Naive thymus-derived CD4-positive, alpha-beta T cell (primary cell): ENCODE data around the gene CD8B. TPM values are rescaled to one million over a fixed set of nuclear protein-coding genes. Genes with fewer than 3 reads are reported as not detected.
"Not testable (repeated sequence)": the region's sequence is repeated elsewhere in the genome, so short reads cannot be mapped to it uniquely, and the experiment has no call there.

Experiments used
- ATAC-seq: fragments of 150-1000 bp; cut with Tn5 transposase; 2 replicates; pipeline ENCODE4 v1.10.0; 2021; ENCODE audit warnings: mild to moderate bottlenecking, moderate library complexity
- CTCF ChIA-PET: fragments of 350-600 bp; sonication (Branson Sonifier 250); formaldehyde crosslinking; loops from one replicate; lab custom pipeline; 2021; ENCODE audit warnings: antibody characterized with exemption; lab: Charles Lee
- POLR2A ChIA-PET: fragments of 350-600 bp; sonication (Branson Sonifier 250); formaldehyde crosslinking; loops from one replicate; lab custom pipeline; 2021; ENCODE audit warnings: antibody characterized with exemption, inconsistent platforms; lab: Charles Lee
- DNase-seq, 9 donors: peaks; one replicate each; pipeline versions ENCODE4 v3.0.0 to v3.0.0-alpha.2; 2020 to 2022; ENCODE audit warnings: mixed read lengths in 1 of 9
- H3K27ac ChIP-seq: one replicate; pipeline ENCODE4 v1.7.0; 2013; ENCODE audit warnings: mild to moderate bottlenecking, low read depth, low read length, moderate library complexity
- H3K27me3 ChIP-seq, 2 donors: one replicate each; pipeline ENCODE4 v1.7.0; 2013; ENCODE audit warnings: low read length in 2 of 2, mild to moderate bottlenecking in 2 of 2, moderate library complexity in 2 of 2; ENCODE audit not compliant: control insufficient read depth in 2 of 2, insufficient read depth in 2 of 2
- H3K36me3 ChIP-seq, 3 experiments: 1 replicate in 2 of 3; 2 replicates in 1 of 3; pipeline ENCODE4 v1.7.0; 2013; ENCODE audit warnings: low read length in 3 of 3, mild to moderate bottlenecking in 3 of 3, moderate library complexity in 1 of 3; ENCODE audit not compliant: insufficient read depth in 3 of 3, control insufficient read depth in 2 of 3
- H3K4me1 ChIP-seq, 2 donors: one replicate each; pipeline ENCODE4 v1.7.0; 2013; ENCODE audit warnings: low read length in 2 of 2, mild to moderate bottlenecking in 2 of 2, moderate library complexity in 1 of 2; ENCODE audit not compliant: control insufficient read depth in 2 of 2, insufficient read depth in 2 of 2
- H3K4me3 ChIP-seq: 2 replicates; pipeline ENCODE4 v1.7.0; 2013; ENCODE audit warnings: mild to moderate bottlenecking, low read length
- H3K9me3 ChIP-seq, 3 experiments: 1 replicate in 2 of 3; 2 replicates in 1 of 3; pipeline ENCODE4 v1.7.0; 2013; ENCODE audit warnings: low read length in 3 of 3; ENCODE audit not compliant: control insufficient read depth in 2 of 3
- H3K27ac Mint-ChIP-seq, 9 donors: one replicate each; pipeline ENCODE4 v1.8.0; 2020 to 2022; ENCODE audit warnings: mixed read lengths in 9 of 9, mild to moderate bottlenecking in 8 of 9, moderate library complexity in 5 of 9, inconsistent platforms in 2 of 9
- H3K27me3 Mint-ChIP-seq, 5 donors: one replicate each; pipeline ENCODE4 v1.8.0; 2021 to 2022; ENCODE audit warnings: mixed read lengths in 5 of 5, mild to moderate bottlenecking in 1 of 5
- H3K36me3 Mint-ChIP-seq, 5 donors: one replicate each; pipeline ENCODE4 v1.8.0; 2020 to 2022; ENCODE audit warnings: mixed read lengths in 5 of 5, mild to moderate bottlenecking in 3 of 5, inconsistent platforms in 1 of 5
- H3K4me1 Mint-ChIP-seq, 7 donors: one replicate each; pipeline ENCODE4 v1.8.0; 2020 to 2022; ENCODE audit warnings: mixed read lengths in 7 of 7, mild to moderate bottlenecking in 3 of 7, inconsistent platforms in 1 of 7
- H3K4me3 Mint-ChIP-seq, 10 donors: one replicate each; pipeline ENCODE4 v1.8.0; 2020 to 2022; ENCODE audit warnings: mild to moderate bottlenecking in 10 of 10, mixed read lengths in 10 of 10, moderate library complexity in 6 of 10, inconsistent platforms in 2 of 10
- H3K9me3 Mint-ChIP-seq, 11 donors: one replicate each; pipeline ENCODE4 v1.8.0; 2020 to 2022; ENCODE audit warnings: mixed read lengths in 11 of 11, mild to moderate bottlenecking in 4 of 11, inconsistent platforms in 1 of 11, moderate library complexity in 1 of 11
- intact Hi-C, 2 donors: fragments of 100-400 bp; cut with micrococcal nuclease; formaldehyde crosslinking; loops; one replicate each; pipeline ENCODE4 v1.15.1; 2023
- polyA plus RNA-seq, 2 donors: library from polyadenylated mRNA; unstranded; fragments of 300-500 nt; fragmentation: Illumina TruSeq; gene quantifications; one replicate each; pipeline ENCODE4 v1.2.3, GENCODE V29; 2021
- total RNA-seq, 6 experiments: library from RNA in 5 of 6; stranded (reverse) in 5 of 6; gene quantifications; 1 replicate in 5 of 6; 2 replicates in 1 of 6; pipeline ENCODE4 v1.2.3 and lab custom pipeline; 2021 to 2026

Gene CD8B
- total RNA-seq (10 to 100 TPM in 1 of 5 experiments, 1 to 10 TPM in 4; 1.1 to 23.7 (median 2.0) TPM), polyA plus RNA-seq (1 to 10 TPM; 2.4 to 7.3 TPM), total RNA-seq (lab: John Stamatoyannopoulos, UW) (0.67 reads per million)

- H3K9me3 Mint-ChIP-seq, intact Hi-C loops, H3K9me3 ChIP-seq, H3K36me3 ChIP-seq, DNase-seq, H3K4me1 ChIP-seq, CTCF ChIA-PET, H3K36me3 Mint-ChIP-seq, H3K27ac Mint-ChIP-seq, POLR2A ChIA-PET, H3K27ac ChIP-seq, H3K27me3 ChIP-seq, H3K4me1 Mint-ChIP-seq: not testable (repeated sequence)
- H3K27me3 Mint-ChIP-seq, result peaks cover 5 to 20% (median 10%) of the 10 kb centered on the region in 5 donors
- H3K4me3 Mint-ChIP-seq, result peak within 1 kb of the TSS in 4 of 10 donors; percentile 3 to 35 (median 26)
- peak; percentile 43 for ATAC-seq
- H3K4me3 ChIP-seq, result peak within 1 kb of the TSS; percentile 34
Measured at GRCh38 chr2:86861628-86862379, at the start of gene CD8B. Gene CD8B (minus strand): TSS chr2:86861886. CDS start chr2:86861865, 21 bp downstream.

DNA sequence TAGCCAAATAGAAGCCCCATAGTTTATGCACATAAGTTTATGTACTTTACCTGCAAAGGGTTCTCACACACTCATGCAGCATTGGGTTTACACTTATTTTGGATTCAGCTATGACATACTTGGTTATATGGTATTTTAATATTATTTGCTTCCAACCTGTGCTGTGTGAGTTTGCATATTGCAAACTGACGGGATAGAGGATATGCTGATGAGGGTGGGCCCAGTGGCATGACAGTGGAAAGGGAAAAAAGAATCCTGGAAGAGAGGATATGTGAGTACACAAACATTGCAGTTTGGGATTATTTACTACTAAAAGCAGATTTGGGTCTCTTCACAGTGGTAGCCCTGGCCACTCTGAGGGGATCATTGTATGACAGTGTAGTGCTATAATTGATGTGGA, 44.2 kb upstream of the CD8B start:
- H3K27ac ChIP-seq, H3K4me3 Mint-ChIP-seq, H3K27ac Mint-ChIP-seq, DNase-seq, H3K4me1 Mint-ChIP-seq, H3K27me3 ChIP-seq, H3K27me3 Mint-ChIP-seq, POLR2A ChIA-PET, H3K4me3 ChIP-seq, H3K9me3 ChIP-seq, H3K36me3 Mint-ChIP-seq, H3K9me3 Mint-ChIP-seq, intact Hi-C loops, ATAC-seq, H3K4me1 ChIP-seq, H3K36me3 ChIP-seq, CTCF ChIA-PET: not testable (repeated sequence)

DNA sequence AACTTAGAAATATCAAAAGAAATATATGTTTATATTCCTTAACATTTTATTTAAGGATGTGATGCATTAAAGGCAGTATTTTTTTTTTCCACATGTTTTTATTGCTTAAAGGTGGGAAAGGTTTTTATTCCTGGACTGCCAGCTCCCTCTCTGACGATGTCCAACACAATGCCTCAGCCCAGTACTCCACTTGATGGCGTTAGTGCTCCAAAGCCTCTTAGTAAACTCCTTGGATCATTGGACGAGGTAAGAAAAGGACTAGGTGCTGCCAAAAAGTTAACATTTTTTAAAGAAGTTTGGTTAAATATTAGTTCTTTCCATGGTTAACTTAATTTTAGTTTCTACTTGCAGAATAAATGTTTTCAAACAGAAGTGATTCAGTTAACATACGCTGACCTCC, 39.0 kb upstream of the CD8B start:
- ATAC-seq, H3K4me3 ChIP-seq, H3K4me3 Mint-ChIP-seq, H3K4me1 ChIP-seq, H3K27ac ChIP-seq, DNase-seq, H3K27ac Mint-ChIP-seq, intact Hi-C loops, H3K27me3 ChIP-seq, H3K9me3 Mint-ChIP-seq, H3K9me3 ChIP-seq, H3K4me1 Mint-ChIP-seq, H3K36me3 ChIP-seq, POLR2A ChIA-PET, CTCF ChIA-PET, H3K36me3 Mint-ChIP-seq: not testable (repeated sequence)
- H3K27me3 Mint-ChIP-seq, result peaks cover 0 to 10% (median 0%) of the 10 kb centered on the region in 5 donors

- CTCF ChIA-PET, DNase-seq, H3K27ac ChIP-seq, intact Hi-C loops, POLR2A ChIA-PET, H3K9me3 ChIP-seq, H3K36me3 Mint-ChIP-seq, H3K27ac Mint-ChIP-seq, H3K36me3 ChIP-seq, H3K4me3 ChIP-seq, H3K4me1 Mint-ChIP-seq, ATAC-seq, H3K27me3 ChIP-seq, H3K9me3 Mint-ChIP-seq, H3K4me1 ChIP-seq, H3K4me3 Mint-ChIP-seq, H3K27me3 Mint-ChIP-seq: not testable (repeated sequence)
Measured at GRCh38 chr2:86886026-86886425, 24.3 kb upstream of the CD8B start.

- POLR2A ChIA-PET, ATAC-seq, H3K4me3 ChIP-seq, H3K27ac ChIP-seq, H3K4me3 Mint-ChIP-seq, intact Hi-C loops, CTCF ChIA-PET, H3K4me1 Mint-ChIP-seq, DNase-seq, H3K9me3 ChIP-seq, H3K4me1 ChIP-seq, H3K27ac Mint-ChIP-seq, H3K36me3 Mint-ChIP-seq, H3K36me3 ChIP-seq, H3K9me3 Mint-ChIP-seq, H3K27me3 ChIP-seq: not testable (repeated sequence)
- H3K27me3 Mint-ChIP-seq, result peaks cover 0 to 19% (median 8%) of the 10 kb centered on the region in 5 donors
Measured at GRCh38 chr2:86882865-86883264, 21.2 kb upstream of the CD8B start.

DNA sequence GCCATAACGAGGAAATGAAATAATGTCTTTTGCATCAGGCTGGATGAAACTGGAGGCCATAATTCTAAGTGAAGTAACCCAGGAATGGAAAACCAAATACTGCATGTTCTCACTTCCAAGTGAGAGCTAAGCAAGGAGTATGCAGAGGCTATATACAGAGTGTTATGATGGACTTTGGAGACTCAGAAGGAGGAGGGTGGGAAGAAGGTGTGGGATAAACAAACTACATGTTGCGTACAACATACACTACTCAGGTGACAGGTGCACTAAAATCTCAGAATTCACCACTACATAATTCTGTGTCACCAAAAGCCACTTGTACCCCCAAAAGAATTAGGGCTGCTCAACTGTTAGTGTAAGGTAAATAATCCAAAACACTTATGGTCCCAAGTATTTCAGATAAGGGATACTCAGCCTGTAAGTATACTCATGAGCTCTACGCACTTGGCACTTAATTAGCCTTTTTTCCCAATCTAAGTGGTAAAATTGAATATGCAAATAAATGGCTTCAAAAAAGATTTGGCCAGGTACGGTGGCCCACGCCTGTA, 20.5 kb upstream of the CD8B start:
- H3K9me3 ChIP-seq, H3K36me3 Mint-ChIP-seq, H3K4me1 ChIP-seq, H3K36me3 ChIP-seq, H3K4me1 Mint-ChIP-seq, H3K27me3 ChIP-seq, DNase-seq, ATAC-seq, H3K4me3 Mint-ChIP-seq, H3K9me3 Mint-ChIP-seq, H3K27ac Mint-ChIP-seq, H3K27ac ChIP-seq, H3K4me3 ChIP-seq, intact Hi-C loops, POLR2A ChIA-PET: not testable (repeated sequence)
- H3K27me3 Mint-ChIP-seq, result peaks cover 0 to 23% (median 8%) of the 10 kb centered on the region in 5 donors
- CTCF ChIA-PET, result interaction anchor here (0.6 kb wide), 1 partner anchor 111 kb away, joined by 7 read pairs; no protein-coding TSS in a partner anchor

- H3K27me3 ChIP-seq, H3K4me1 ChIP-seq, H3K4me3 Mint-ChIP-seq, H3K36me3 Mint-ChIP-seq, H3K9me3 Mint-ChIP-seq, H3K27ac ChIP-seq, H3K4me1 Mint-ChIP-seq, H3K27ac Mint-ChIP-seq, ATAC-seq, CTCF ChIA-PET, H3K36me3 ChIP-seq, intact Hi-C loops, POLR2A ChIA-PET, H3K4me3 ChIP-seq, DNase-seq, H3K9me3 ChIP-seq: not testable (repeated sequence)
- H3K27me3 Mint-ChIP-seq, result peaks cover 0 to 41% (median 8%) of the 10 kb centered on the region in 5 donors
Measured at GRCh38 chr2:86878986-86879385, 17.3 kb upstream of the CD8B start.
